Parathyroid adenoma (tissue), 2 donors: Measurements from ENCODE around the gene GKN1.

Experiments
- H2AFZ ChIP-seq: fragments of 300-600 bp; sonication (generic); one replicate; pipeline ENCODE4 v1.7.0; 2017; ENCODE audit warnings: antibody characterized with exemption, mild to moderate bottlenecking
- H3K27ac ChIP-seq: fragments of 300-600 bp; sonication (generic); one replicate; pipeline ENCODE4 v1.7.0; 2017
- H3K27me3 ChIP-seq: fragments of 300-600 bp; sonication (generic); one replicate; pipeline ENCODE4 v1.7.0; 2017; ENCODE audit warnings: low read length; ENCODE audit not compliant: control insufficient read depth, insufficient read depth
- H3K36me3 ChIP-seq: fragments of 300-600 bp; sonication (generic); one replicate; pipeline ENCODE4 v1.7.0; 2017; ENCODE audit warnings: low read length; ENCODE audit not compliant: control insufficient read depth, insufficient read depth
- H3K4me1 ChIP-seq: fragments of 300-600 bp; sonication (generic); one replicate; pipeline ENCODE4 v1.7.0; 2017; ENCODE audit warnings: control low read depth
- H3K4me2 ChIP-seq: fragments of 300-600 bp; sonication (generic); one replicate; pipeline ENCODE4 v1.7.0; 2017; ENCODE audit warnings: low read length
- H3K4me3 ChIP-seq: fragments of 300-600 bp; sonication (generic); one replicate; pipeline ENCODE4 v1.7.0; 2017; ENCODE audit warnings: low read depth, low read length
- H3K79me2 ChIP-seq: fragments of 300-600 bp; sonication (generic); one replicate; pipeline ENCODE4 v1.7.0; 2017; ENCODE audit warnings: control low read depth
- H3K9ac ChIP-seq: fragments of 300-600 bp; sonication (generic); one replicate; pipeline ENCODE4 v1.7.0; 2017; ENCODE audit warnings: mild to moderate bottlenecking
- H3K9me3 ChIP-seq: fragments of 300-600 bp; sonication (generic); one replicate; pipeline ENCODE4 v1.7.0; 2017; ENCODE audit warnings: low read length; ENCODE audit not compliant: control insufficient read depth
- TF ChIP-seq, protein P1 (sequence below): fragments of 300-600 bp; sonication (generic); IDR thresholded peaks from one replicate; pipeline ENCODE4 v1.7.0; 2017; ENCODE audit warnings: antibody characterized with exemption, mild to moderate bottlenecking
- donor health status: primary hyperparathyroidism.

The GKN1 gene

GRCh38 chr2:69017835-69018234 lies 43.4 kb downstream of the GKN1 start:
- no peak overlapping the region for H3K27ac ChIP-seq
- peaks cover 46% of the 10 kb centered on the region for H3K79me2 ChIP-seq
- TF ChIP-seq, protein P1, sequence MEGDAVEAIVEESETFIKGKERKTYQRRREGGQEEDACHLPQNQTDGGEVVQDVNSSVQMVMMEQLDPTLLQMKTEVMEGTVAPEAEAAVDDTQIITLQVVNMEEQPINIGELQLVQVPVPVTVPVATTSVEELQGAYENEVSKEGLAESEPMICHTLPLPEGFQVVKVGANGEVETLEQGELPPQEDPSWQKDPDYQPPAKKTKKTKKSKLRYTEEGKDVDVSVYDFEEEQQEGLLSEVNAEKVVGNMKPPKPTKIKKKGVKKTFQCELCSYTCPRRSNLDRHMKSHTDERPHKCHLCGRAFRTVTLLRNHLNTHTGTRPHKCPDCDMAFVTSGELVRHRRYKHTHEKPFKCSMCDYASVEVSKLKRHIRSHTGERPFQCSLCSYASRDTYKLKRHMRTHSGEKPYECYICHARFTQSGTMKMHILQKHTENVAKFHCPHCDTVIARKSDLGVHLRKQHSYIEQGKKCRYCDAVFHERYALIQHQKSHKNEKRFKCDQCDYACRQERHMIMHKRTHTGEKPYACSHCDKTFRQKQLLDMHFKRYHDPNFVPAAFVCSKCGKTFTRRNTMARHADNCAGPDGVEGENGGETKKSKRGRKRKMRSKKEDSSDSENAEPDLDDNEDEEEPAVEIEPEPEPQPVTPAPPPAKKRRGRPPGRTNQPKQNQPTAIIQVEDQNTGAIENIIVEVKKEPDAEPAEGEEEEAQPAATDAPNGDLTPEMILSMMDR: no peak
- no peak overlapping the region for H3K4me3 ChIP-seq
- H3K4me2 ChIP-seq: no peak overlapping the region
- H2AFZ ChIP-seq: no peak overlapping the region
- H3K9me3 ChIP-seq: no peaks in the 10 kb centered on the region
- no peaks in the 10 kb centered on the region for H3K36me3 ChIP-seq
- peaks cover 6% of the 10 kb centered on the region for H3K4me1 ChIP-seq
- H3K9ac ChIP-seq: no peak overlapping the region
- no peaks in the 10 kb centered on the region for H3K27me3 ChIP-seq

DNA sequence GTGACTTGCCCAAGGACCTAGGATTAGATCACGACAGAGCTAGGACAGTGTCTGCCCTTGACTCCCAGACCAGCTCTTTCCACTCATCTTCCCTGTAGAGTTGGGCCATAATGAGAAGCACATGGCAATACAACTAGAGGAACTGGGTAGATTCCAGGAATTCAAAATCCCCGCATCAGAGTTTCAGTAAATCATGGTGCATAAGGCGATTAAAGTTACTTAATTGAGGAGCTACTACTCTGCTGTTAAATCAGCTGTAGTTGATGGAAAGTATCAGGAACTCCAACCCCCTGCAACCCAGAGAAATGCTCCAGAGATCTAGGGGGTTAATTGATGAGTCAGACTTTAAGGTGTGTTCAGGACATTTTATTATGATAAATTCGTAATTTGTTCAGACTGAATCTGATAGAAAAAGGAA lies 44.3 kb downstream of the GKN1 start:
- TF ChIP-seq, protein P1: no peak

GRCh38 chr2:69020496-69021426 lies 46.3 kb downstream of the GKN1 start:
- Histone ChIP-seq H2AFZ (no peak overlapping the region), H3K4me3 (no peak overlapping the region), H3K27ac (no peak overlapping the region)

More for the DNA sequence above, 44.3 kb downstream of the GKN1 start:
- Histone ChIP-seq H2AFZ (no peak overlapping the region), H3K4me3 (no peak overlapping the region), H3K9me3 (no peaks in the 10 kb centered on the region), H3K9ac (no peak overlapping the region), H3K36me3 (no peaks in the 10 kb centered on the region), H3K27ac (no peak overlapping the region), H3K27me3 (no peaks in the 10 kb centered on the region), H3K4me1 (peaks cover 7% of the 10 kb centered on the region), H3K79me2 (peaks cover 55% of the 10 kb centered on the region), H3K4me2 (no peak overlapping the region)

DNA sequence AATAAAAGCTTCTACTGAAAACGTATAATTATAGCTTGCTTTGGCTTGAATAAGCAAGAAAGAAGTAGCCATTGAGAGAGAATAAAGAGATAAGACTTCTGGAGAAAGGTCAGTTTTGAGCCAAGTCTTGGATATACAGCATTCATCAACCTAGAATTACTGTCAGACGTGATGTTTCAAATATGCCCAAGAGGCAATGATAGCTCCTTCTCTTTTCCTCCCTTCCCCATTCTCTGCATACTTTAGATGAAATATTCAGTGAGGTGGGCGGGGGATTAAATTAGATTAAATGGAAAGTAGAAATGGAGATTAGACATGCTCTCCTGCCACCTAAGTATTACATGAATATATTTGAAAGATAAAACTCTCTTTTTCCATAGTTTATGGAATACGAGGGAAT lies 47.3 kb downstream of the GKN1 start:
- H3K4me2 ChIP-seq: no peak overlapping the region
- TF ChIP-seq, protein P1: no peak
- H3K4me1 ChIP-seq: peaks cover 9% of the 10 kb centered on the region

More at GRCh38 chr2:69020496-69021426, 46.3 kb downstream of the GKN1 start:
- peaks cover 9% of the 10 kb centered on the region for H3K4me1 ChIP-seq
- H3K4me2 ChIP-seq: no peak overlapping the region
- TF ChIP-seq, protein P1: no peak
- no peaks in the 10 kb centered on the region for H3K36me3 ChIP-seq
- H3K9ac ChIP-seq: no peak overlapping the region
- peaks cover 55% of the 10 kb centered on the region for H3K79me2 ChIP-seq
- no peaks in the 10 kb centered on the region for H3K27me3 ChIP-seq
- no peaks in the 10 kb centered on the region for H3K9me3 ChIP-seq

More for the DNA sequence above, 47.3 kb downstream of the GKN1 start:
- no peaks in the 10 kb centered on the region for H3K9me3 ChIP-seq
- H3K36me3 ChIP-seq: no peaks in the 10 kb centered on the region
- no peak overlapping the region for H3K27ac ChIP-seq
- no peak overlapping the region for H3K4me3 ChIP-seq
- H3K79me2 ChIP-seq: peaks cover 61% of the 10 kb centered on the region
- no peak overlapping the region for H3K9ac ChIP-seq
- H2AFZ ChIP-seq: no peak overlapping the region
- H3K27me3 ChIP-seq: no peaks in the 10 kb centered on the region
